HG02759 (cell line): ENCODE measurements around the gene VSTM2L.

Source experiments
- ATAC-seq: cut with Tn5 transposase; IDR thresholded peaks from one replicate; pipeline ENCODE4 v1.9.1; 2021; ENCODE audit warnings: mild to moderate bottlenecking, moderate library complexity; ENCODE audit not compliant: unreplicated experiment

The VSTM2L gene

DNA sequence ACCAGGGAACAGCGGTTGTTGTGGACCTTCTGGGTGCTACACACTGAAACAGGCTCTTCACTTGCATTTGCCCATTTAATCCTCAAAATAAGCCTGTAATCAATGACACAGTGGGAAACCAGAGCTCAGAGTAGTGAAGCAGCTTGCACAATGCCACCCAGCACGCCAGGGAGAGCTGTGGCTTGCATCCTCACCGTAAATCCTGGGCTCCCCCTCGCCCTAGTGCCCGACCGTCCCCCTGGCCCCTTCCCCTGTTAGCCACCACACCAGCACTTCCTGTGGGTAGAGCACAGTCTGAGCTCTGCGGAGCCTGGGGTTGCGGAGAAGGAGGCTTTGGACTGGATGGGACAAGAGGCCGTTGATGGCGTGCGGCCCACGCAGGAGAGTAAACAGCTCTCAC lies 14.5 kb downstream of the VSTM2L start:
- ATAC-seq = no peak

DNA sequence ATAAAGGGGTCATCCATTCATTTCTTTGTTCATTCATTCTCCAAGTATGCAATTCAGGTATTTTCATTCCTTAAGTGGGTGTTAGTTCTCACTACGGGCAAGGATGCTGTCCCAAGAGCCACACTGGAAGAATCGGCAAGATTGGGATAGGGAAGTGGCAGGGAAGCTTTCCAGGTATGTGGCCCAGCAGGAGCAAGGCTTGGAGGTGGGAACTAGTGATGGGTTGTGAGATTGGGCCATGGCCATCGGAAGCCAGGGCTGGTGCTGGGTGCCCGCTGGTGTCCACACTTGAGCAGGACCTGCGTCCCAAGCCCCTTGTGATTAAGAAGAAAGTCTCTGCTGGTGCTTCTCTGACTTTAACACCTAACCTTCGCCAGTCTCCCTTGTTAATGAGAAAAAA lies 15.1 kb downstream of the VSTM2L start:
- no peak for ATAC-seq

DNA sequence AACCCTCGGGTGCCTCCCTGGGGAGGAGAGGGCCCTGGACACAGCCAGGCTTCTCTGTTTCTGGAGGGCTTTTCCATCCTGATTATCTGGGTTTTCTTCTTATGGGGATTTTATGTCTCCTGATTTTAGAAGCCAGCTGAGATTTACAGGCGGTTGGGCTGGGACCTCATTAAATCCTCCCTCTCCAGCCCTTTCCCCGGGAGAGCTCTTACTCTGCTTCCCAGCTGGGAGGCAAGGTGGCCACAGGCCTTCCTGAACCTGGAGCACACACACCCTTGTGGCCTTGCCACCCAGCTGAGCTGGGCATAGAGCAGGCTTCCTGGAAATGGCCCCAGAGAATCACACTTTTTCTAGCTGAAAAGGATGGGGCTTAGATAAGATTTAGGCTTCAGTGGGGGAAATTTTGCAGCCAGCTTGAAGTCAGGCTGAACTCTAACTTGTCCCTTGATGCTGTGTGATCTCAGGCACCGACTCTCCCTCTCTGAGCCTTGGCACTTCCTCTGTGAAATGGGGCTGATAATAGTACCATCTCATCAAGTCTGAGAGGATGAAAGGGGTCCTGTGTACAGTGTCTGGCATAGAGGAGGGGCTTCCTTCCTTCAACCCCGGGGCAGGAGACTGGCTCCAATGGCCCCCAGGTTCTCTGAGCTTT lies 16.6 kb downstream of the VSTM2L start:
- no peak for ATAC-seq

DNA sequence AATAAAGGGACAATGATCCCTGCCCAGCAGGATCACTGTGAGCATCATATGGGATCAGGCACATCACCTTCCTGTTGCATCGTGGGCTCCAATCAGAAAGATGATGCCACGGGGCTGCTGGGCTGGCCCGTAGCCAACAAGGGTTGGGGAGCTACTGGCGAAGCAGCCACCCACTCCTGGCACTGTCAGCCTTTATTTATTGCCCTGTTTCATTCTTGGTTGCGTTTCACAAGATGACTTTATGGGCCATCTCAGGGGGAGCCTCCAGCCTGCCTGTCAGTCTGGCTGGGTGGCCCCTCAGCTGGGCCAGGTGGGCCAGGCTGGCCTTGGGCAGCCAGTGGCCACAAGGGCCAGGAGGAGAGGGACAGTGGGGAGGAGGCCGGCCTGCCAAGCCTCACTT lies 17.3 kb downstream of the VSTM2L start:
- ATAC-seq = no peak

GRCh38 chr20:37920679-37921322 lies 17.9 kb downstream of the VSTM2L start:
- ATAC-seq = no peak

DNA sequence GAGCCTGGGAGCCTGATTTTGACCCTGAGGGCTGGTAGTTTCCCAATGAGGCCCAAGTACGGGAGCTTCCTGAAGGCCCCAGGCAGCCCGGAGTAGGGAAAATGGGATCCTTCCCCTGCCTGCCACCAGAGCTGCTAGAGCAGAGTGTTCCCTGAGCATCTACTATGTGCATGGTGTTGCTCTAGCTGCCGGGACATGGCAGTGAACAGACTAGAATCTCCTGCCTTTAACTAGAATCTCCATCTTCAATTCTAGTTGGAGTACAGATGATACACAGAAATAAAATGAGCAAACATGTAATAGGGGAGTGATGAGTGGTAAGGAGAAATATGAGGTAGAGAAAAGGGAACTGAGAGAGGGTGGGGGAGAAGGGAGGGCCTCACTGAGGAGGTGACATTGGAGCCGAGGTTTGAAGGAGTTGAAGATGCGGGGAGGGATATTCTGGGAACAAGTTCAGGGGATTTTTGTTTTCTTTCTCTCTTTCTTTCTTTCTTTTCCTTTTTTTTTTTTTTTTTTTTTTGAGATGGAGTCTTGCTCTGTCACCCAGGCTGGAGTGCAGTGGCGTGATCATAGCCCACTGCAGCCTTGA lies 18.5 kb downstream of the VSTM2L start:
- ATAC-seq = peak; percentile 57

GRCh38 chr20:37922016-37922415 lies 19.1 kb downstream of the VSTM2L start:
- peak; percentile 77 for ATAC-seq

GRCh38 chr20:37925265-37926165 lies 22.6 kb downstream of the VSTM2L start:
- no peak for ATAC-seq

- no peak for ATAC-seq
Measured at GRCh38 chr20:37926612-37927011, 23.7 kb downstream of the VSTM2L start.

- no peak for ATAC-seq
Measured at GRCh38 chr20:37927410-37928095, 24.6 kb downstream of the VSTM2L start.

GRCh38 chr20:37928996-37929682 lies 26.2 kb downstream of the VSTM2L start:
- no peak for ATAC-seq

DNA sequence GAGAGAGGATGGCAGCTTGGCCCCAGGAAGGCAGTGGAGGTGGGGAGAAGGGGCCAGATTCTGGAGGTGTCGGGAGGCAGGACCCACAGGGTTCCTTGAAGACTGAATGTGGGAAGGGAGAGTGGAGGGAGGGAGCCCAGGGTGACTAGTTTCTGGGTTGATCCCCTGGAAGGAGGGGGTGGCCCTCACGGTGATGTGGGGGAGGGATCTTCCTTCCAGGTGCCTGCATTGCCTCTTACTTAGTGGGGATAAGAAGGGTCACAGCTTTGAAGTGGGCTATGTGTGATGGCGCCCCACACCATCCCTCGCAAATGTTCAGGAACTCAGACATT lies 26.7 kb downstream of the VSTM2L start:
- no peak for ATAC-seq

- no peak for ATAC-seq
Measured at GRCh38 chr20:37931153-37931922, 28.4 kb downstream of the VSTM2L start.

- ATAC-seq = no peak
Measured at GRCh38 chr20:37932074-37932473, 29.1 kb downstream of the VSTM2L start.

DNA sequence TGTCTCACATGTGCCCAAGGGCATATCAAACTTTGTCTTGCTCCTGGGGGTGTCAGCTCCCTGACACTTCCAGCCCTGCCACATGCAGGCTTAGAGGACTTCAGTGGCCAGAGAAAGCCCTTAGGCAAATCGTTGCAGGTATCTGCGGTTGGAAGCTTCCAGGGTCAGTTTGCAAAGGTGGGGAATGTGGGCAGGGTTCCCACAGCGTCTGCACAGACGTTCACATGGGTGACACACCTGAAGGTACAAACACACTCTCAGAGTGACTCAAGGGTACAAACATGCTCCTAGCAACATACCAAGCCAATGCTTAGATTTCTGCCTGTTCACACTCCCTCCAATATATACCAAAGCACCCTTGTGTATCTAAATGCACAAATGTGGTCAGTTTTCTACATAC lies 30.0 kb downstream of the VSTM2L start:
- no peak for ATAC-seq

GRCh38 chr20:37933786-37934633 lies 31.1 kb downstream of the VSTM2L start:
- ATAC-seq = no peak

- ATAC-seq = no peak
Measured at GRCh38 chr20:37934634-37935375, 31.9 kb downstream of the VSTM2L start.

GRCh38 chr20:37935435-37935834 lies 32.5 kb downstream of the VSTM2L start:
- ATAC-seq = no peak
